OCI-LY1 (cell line): ENCODE data around the gene ADGRD2.

Experiments
- H2AFZ ChIP-seq: fragments of 200-600 bp; sonication (generic), shearing (Covaris generic); 2 replicates; pipeline ENCODE4 v1.6.0; 2014; ENCODE audit warnings: antibody characterized with exemption, mild to moderate bottlenecking, low read length
- H3F3A ChIP-seq: fragments of 200-600 bp; sonication (generic), shearing (Covaris generic); 2 replicates; pipeline ENCODE4 v1.6.0; 2014; ENCODE audit warnings: mild to moderate bottlenecking, antibody characterized with exemption, low read length, moderate library complexity; ENCODE audit not compliant: insufficient read depth
- H3K27ac ChIP-seq: fragments of 200-600 bp; sonication (generic); 2 replicates; pipeline ENCODE4 v1.5.1; 2014; ENCODE audit warnings: low read length, mixed run types, mild to moderate bottlenecking, low read depth; ENCODE audit not compliant: poor library complexity, severe bottlenecking
- H3K27me3 ChIP-seq: fragments of 200-600 bp; sonication (generic); 2 replicates; pipeline ENCODE4 v1.6.0; 2014; ENCODE audit warnings: antibody characterized with exemption, mild to moderate bottlenecking, low read length, moderate library complexity; ENCODE audit not compliant: insufficient read depth
- H3K36me3 ChIP-seq: fragments of 200-600 bp; sonication (generic); 2 replicates; pipeline ENCODE4 v1.6.1; 2014; ENCODE audit warnings: mild to moderate bottlenecking, antibody characterized with exemption, low read length, moderate library complexity, mixed read lengths; ENCODE audit not compliant: insufficient read depth
- H3K4me1 ChIP-seq: fragments of 200-600 bp; sonication (generic); 2 replicates; pipeline ENCODE4 v1.5.1; 2014; ENCODE audit warnings: mild to moderate bottlenecking, low read length, moderate library complexity; ENCODE audit not compliant: insufficient read depth, severe bottlenecking
- H3K4me2 ChIP-seq: fragments of 200-600 bp; sonication (generic), shearing (Covaris generic); 2 replicates; pipeline ENCODE4 v1.6.1; 2014; ENCODE audit warnings: low read length
- H3K4me3 ChIP-seq: fragments of 200-600 bp; sonication (generic); 2 replicates; pipeline ENCODE4 v1.5.1; 2014; ENCODE audit warnings: low read length, low read depth, mild to moderate bottlenecking, mixed read lengths; ENCODE audit not compliant: poor library complexity, severe bottlenecking
- H3K79me2 ChIP-seq: fragments of 200-600 bp; shearing (Covaris generic); 2 replicates; pipeline ENCODE4 v1.6.1; 2016; ENCODE audit warnings: mixed run types, low read length, mixed read lengths; ENCODE audit not compliant: insufficient read depth
- H3K9ac ChIP-seq: fragments of 200-600 bp; sonication (generic), shearing (Covaris generic); 2 replicates; pipeline ENCODE4 v1.6.1; 2014; ENCODE audit warnings: mild to moderate bottlenecking, low read length, mixed read lengths
- H3K9me2 ChIP-seq: fragments of 200-600 bp; sonication (generic), shearing (Covaris generic); 2 replicates; pipeline ENCODE4 v1.6.1; 2014; ENCODE audit warnings: low read depth, mild to moderate bottlenecking, low read length, mixed read lengths
- H3K9me3 ChIP-seq: fragments of 200-600 bp; shearing (Covaris generic); 2 replicates; pipeline ENCODE4 v1.6.1; 2014; ENCODE audit warnings: low read length, mixed read lengths
- H4K20me1 ChIP-seq: fragments of 200-600 bp; sonication (generic), shearing (Covaris generic); 2 replicates; pipeline ENCODE4 v1.6.0; 2016; ENCODE audit warnings: mild to moderate bottlenecking, low read length; ENCODE audit not compliant: insufficient read depth
- EZH2 ChIP-seq: fragments of 200-600 bp; sonication (generic), shearing (Covaris generic); IDR thresholded peaks from 2 replicates; pipeline ENCODE4 v1.8.0; 2017; ENCODE audit warnings: borderline replicate concordance, mixed run types, mild to moderate bottlenecking, antibody characterized with exemption, low read length, moderate library complexity, mixed read lengths
- TF ChIP-seq, protein P1 (sequence below): fragments of 200-600 bp; sonication (generic), shearing (Covaris generic); IDR thresholded peaks from 2 replicates; pipeline ENCODE4 v1.5.1; 2017; ENCODE audit warnings: mild to moderate bottlenecking, antibody characterized with exemption, low read length, moderate library complexity, mixed read lengths

Gene ADGRD2

DNA sequence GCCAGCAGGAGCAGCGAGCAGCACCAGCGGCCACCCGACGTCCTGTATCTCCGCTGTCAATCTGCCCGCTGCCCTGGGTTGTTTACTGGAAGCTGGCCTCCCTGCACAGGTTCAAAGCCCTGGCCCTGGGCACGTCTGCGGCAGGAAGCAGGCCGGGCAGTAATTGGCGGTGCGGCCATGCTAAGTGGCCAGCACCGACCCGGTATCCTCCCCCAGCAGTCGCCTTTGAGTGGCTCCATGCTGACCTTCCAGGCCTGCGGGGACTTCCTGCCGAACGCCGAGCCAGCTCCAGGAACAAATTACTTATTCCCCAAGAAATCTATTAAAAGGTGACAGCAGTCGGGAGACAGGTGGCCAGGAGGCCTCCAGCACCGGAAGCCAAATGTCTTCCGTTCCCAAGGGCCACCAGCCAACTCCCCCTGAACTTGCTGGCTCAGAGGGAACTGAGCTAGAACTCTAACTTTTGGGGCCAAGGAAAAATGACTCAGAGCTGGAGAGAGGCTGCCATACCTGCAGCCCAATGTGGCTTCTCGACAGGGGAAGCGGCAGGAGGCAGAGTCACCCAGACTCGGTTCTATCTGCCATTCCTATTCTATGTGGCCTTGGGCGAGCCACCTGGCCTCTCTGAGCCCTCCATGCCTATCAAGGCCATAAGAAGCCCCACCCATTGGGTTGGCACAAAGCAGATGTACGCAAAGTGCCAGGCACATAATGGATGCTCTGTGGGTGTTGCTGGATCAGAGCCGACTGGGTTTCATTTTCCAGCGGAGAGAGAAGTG, 21.3 kb upstream of the ADGRD2 start:
- Histone ChIP-seq H2AFZ (no peak overlapping the region), H3K36me3 (no peaks in the 10 kb centered on the region), H3K27ac (no peak overlapping the region), H3K4me3 (no peak overlapping the region), H3K9me2 (no peaks in the 10 kb centered on the region), H3K9me3 (no peaks in the 10 kb centered on the region), H3K79me2 (no peaks in the 10 kb centered on the region), H3K4me1 (no peaks in the 10 kb centered on the region), H3K9ac (no peak overlapping the region), H3K27me3 (no peaks in the 10 kb centered on the region), H3F3A (no peaks in the 10 kb centered on the region), H4K20me1 (no peaks in the 10 kb centered on the region), H3K4me2 (no peak overlapping the region)
- TF ChIP-seq, protein P1, sequence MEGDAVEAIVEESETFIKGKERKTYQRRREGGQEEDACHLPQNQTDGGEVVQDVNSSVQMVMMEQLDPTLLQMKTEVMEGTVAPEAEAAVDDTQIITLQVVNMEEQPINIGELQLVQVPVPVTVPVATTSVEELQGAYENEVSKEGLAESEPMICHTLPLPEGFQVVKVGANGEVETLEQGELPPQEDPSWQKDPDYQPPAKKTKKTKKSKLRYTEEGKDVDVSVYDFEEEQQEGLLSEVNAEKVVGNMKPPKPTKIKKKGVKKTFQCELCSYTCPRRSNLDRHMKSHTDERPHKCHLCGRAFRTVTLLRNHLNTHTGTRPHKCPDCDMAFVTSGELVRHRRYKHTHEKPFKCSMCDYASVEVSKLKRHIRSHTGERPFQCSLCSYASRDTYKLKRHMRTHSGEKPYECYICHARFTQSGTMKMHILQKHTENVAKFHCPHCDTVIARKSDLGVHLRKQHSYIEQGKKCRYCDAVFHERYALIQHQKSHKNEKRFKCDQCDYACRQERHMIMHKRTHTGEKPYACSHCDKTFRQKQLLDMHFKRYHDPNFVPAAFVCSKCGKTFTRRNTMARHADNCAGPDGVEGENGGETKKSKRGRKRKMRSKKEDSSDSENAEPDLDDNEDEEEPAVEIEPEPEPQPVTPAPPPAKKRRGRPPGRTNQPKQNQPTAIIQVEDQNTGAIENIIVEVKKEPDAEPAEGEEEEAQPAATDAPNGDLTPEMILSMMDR: no peak
- TF ChIP-seq EZH2: no peak

DNA sequence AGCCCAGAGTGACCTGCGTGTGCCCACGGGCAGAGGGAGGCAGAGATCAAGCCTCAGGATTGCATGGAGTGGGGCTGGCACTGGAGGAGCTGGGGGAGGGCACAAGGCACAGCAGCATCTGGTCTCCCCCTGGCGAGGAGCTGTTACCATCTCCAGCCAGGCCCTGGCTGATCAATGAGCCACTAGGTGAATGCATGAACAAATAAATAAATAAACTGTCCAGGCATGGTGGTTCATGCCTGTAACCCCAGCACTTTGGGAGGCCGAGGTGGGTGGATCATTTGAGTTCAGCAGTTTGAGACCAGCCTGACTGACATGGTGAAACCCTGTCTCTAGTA, 20.8 kb upstream of the ADGRD2 start:
- Histone ChIP-seq H2AFZ (no peak overlapping the region), H3K9me2 (no peaks in the 10 kb centered on the region), H3K79me2 (no peaks in the 10 kb centered on the region), H3K4me2 (no peak overlapping the region), H4K20me1 (no peaks in the 10 kb centered on the region), H3K4me3 (no peak overlapping the region), H3K9ac (no peak overlapping the region), H3K27me3 (no peaks in the 10 kb centered on the region), H3F3A (no peaks in the 10 kb centered on the region), H3K27ac (no peak overlapping the region), H3K9me3 (no peaks in the 10 kb centered on the region), H3K4me1 (no peaks in the 10 kb centered on the region), H3K36me3 (no peaks in the 10 kb centered on the region)
- TF ChIP-seq, protein P1: no peak
- no peak for TF ChIP-seq EZH2

DNA sequence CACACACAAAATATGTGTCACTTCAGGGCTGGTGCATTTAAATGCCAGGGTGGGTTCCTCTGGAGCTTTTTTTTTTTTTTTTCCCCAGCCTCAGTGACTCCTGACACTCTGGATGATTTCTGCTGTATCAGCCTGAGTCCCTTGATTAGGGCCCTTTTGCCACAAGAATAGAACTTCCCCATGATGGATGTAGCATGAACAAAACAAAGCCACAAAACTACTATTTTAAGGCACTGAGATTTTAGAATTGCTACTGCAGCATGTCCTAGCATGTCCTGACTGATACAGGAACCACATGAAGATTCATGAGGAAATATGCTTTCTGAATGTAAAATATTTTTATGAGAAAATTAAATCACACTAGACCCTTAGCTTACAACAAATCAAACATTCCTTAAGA, 13.9 kb upstream of the ADGRD2 start:
- H3K79me2 ChIP-seq: no peaks in the 10 kb centered on the region
- no peaks in the 10 kb centered on the region for H4K20me1 ChIP-seq
- H3K9me2 ChIP-seq: no peaks in the 10 kb centered on the region
- no peak overlapping the region for H3K9ac ChIP-seq
- H3K27ac ChIP-seq: no peak overlapping the region
- H3K9me3 ChIP-seq: no peaks in the 10 kb centered on the region
- no peak overlapping the region for H3K4me3 ChIP-seq
- H3K4me1 ChIP-seq: no peaks in the 10 kb centered on the region
- no peak overlapping the region for H2AFZ ChIP-seq
- no peaks in the 10 kb centered on the region for H3K36me3 ChIP-seq
- H3K27me3 ChIP-seq: no peaks in the 10 kb centered on the region
- no peak for TF ChIP-seq EZH2
- TF ChIP-seq, protein P1: no peak
- no peaks in the 10 kb centered on the region for H3F3A ChIP-seq
- H3K4me2 ChIP-seq: no peak overlapping the region
